Stimulated activated CD4-positive, alpha-beta T cell treated with anti-CD3 and anti-CD28 coated beads, Interleukin-4, amount 100 ng/mL, for 4 hours (primary cell): ENCODE data around the gene RBP5.

Experiments
- DNase-seq, 2 experiments: peaks; one replicate each; pipeline ENCODE4 v3.0.0-alpha.2; 2020

RBP5 gene

DNA sequence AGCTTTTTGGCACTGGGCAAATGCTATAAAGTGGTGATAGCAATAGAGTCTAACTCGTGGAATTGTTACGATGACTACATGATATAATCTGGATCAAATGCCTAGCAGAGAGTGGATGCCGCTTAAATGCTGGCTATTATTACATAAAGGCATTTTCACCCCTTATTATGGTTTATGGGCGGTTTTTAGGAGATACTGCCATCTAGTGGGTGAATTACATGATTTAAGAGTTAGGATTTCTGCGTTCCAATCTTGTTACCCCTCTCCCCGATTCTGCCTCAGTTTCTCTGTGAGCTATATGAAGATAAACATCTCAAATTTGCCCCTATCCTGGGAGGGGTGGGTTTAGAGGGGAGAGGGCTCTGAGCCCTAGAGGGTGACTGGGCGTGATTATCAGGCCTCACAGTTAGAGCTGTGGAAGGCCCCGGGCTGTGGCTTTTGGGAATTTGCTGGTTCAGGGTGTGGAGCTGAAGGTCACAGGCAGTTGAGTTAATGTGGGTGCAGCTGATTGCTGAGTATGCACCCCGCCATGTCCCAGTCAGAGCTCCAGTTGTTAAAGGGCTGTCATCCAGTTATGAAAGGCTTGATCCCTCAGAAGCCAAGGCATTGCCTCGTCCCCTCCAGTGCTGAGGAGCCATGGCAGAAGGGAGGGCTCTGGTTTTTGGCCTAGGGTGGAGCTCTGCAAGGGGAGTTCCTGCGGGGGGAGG, 15.9 kb upstream of the RBP5 start:
- no peak for DNase-seq

DNA sequence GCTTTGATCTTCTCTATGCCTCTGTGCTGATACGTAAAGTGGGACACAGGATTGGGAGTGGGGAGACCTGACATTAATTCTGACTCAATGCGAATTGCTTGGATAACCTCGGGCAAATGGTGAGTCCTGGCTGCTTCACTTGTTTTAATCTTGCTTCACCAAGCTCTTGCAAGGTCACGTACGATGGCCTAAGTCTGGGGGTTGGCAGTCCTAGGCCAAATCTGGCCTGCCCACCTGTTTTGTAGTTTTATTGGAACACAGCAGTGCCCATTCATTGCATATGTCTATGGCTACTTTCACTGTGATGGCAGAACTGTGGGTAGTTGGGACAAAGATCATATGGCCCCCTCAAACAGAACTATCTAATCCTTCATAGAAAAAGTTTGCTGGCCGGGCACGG, 14.9 kb upstream of the RBP5 start:
- DNase-seq: no peak

DNA sequence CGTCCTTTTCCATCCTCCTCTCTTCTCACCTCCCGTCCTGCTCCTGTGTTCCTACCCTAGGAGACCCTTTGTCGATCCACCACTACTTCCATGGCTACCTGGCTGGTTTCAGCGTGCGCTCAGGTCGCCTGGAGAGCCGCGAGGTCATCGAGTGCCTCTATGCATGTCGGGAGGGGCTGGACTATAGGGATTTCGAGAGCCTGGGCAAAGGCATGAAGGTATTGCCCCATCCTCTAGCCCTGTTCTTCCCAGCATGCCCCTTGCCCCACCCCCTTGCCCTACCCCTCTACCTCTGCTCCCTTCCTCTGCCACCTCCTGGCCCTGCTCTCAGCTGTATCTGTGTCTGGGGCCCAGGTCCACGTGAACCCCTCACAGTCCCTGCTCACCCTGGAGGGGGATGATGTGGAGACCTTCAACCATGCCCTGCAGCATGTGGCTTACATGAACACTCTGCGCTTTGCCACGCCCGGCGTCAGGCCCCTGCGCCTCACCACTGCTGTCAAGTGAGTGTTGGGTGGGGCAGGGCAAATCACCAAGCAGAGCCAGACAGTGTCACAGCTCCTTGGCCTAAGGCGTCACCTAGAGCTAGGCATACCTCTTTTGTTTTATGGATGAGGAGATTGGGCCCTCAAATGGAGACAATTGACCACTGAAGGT, 14.2 kb upstream of the RBP5 start:
- DNase-seq: no peak

DNA sequence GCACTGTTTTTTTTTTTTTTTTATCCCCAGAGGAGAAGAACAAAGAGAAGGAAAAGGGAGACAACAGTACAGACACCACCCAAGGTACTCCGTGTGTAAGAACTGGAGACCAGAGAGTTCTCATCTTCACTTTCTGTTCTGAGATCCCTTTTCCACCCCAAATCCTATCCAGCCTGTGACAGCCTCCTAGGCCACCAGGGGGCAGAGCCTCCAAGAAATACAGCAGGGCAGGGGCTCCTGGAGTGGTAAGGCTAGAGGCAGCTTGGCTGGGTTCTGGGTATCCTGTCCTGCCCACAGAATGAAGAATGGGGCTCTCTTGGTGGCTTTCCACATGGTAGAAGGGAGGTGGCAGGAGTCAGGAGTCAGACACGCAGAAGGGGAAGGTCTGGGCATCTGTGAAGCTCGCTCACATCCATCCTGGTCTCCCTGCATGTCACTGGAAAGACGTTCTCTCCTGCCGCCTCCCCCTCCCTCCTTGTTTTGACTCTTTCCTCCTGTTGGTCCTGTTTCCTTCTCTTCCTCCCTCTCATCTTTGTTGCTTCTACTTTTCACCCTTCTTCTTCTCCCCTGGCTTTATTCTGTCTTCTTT, 13.5 kb upstream of the RBP5 start:
- peak; percentile 41 to 52 for DNase-seq

DNA sequence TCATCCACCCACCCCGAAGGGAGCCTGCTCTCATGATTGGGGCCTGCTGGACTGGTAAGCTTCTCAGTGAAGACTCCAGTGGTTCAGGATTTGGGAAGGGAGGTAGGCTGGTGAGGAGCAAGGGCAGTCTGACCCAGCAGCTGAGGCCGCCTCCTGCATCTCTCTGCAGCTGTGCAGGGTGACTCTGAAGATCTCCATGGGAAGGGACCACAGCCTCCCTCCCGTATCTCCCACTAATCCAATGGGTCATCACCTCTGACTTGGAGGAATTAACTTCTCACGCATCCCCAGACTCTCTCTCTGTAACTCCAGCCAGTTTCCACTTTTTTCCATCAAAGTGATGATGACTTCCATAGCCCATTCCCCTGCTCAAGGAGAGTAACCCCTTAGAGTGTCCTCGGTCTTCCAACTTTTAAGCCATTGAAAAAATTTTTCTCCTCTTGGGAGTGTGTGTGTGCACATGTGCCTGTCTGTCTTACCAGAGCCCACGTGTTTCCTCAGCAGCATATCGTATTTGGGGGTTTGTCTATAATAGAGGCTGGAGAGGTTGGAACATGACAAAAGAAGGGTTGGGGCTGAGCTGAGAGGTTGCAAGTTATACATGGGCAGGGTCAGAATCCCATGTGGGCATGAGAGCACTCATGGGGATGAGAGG, 12.8 kb upstream of the RBP5 start:
- no peak for DNase-seq

DNA sequence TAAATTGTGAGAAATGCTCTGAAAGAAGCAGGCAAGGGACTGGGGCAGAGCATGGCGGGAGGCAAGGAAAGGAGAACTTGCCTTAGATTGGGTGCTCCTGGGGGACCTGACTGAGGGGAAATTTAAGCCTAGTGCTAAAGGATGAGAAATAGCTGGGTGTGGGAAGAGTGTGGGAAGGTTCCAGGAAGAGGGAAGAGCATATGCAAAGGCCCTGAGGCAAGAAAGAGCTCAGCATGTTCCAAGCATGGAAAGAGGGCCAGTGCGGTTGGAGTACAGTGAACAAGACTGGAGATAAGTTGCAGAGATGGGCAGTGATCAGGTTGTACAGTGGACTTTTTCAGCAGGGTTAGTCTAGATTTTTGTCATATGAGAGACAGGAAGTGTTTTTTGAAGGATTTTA, 10.5 kb upstream of the RBP5 start:
- no peak for DNase-seq

DNA sequence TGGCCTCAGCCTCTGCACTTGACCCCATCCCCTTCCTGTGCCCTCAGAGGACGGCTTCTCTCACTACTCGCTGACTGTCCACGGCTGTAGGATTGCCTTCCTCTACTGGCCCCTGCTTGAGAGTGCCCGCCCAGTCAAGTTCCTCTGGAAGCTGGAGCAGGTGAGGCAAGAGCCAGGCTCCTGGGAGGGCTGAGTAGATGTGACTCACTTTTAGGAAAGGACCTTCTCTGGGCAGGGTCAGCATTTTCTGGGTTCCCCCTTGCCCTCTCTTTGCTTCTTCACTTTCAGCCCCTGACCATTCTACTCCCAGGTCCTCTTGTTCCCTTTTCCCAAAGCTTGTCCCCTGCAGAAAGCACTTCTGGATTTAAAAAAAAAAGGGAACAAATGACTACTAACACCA, 9.2 kb upstream of the RBP5 start:
- DNase-seq: no peak

DNA sequence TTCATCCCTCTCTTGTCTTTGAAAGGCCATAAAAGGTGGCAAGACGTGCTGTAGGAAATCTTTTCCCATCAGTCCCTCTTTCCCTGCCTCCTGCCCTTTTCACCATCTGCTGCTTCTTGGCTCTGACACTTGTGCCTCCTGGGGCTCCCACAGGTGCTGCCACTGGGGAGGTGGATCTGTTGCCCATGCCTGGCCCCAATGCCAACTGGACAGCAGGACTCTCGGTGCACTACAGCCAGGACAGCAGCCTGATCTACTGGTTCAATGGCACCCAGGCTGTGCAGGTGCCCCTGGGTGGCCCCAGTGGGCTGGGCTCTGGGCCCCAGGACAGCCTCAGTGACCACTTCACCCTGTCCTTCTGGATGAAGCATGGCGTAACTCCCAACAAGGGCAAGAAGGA, 8.0 kb upstream of the RBP5 start:
- no peak for DNase-seq

DNA sequence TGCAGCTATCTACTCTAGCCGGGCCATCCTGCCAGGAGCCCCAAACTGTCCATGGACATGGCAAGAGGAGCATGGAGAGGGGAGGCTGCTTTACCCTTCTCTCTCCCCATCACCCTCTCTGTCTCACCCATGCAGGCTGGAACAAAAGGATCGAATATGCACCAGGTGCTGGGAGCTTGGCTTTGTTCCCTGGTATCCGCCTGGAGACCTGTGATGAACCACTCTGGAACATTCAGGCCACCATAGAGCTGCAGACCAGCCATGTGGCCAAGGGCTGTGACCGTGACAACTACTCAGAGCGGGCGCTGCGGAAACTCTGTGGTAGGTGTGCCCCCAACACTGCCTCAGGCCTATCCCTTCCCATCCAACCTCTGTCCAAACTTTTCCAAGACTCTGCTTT, 7.4 kb upstream of the RBP5 start:
- DNase-seq: no peak

DNA sequence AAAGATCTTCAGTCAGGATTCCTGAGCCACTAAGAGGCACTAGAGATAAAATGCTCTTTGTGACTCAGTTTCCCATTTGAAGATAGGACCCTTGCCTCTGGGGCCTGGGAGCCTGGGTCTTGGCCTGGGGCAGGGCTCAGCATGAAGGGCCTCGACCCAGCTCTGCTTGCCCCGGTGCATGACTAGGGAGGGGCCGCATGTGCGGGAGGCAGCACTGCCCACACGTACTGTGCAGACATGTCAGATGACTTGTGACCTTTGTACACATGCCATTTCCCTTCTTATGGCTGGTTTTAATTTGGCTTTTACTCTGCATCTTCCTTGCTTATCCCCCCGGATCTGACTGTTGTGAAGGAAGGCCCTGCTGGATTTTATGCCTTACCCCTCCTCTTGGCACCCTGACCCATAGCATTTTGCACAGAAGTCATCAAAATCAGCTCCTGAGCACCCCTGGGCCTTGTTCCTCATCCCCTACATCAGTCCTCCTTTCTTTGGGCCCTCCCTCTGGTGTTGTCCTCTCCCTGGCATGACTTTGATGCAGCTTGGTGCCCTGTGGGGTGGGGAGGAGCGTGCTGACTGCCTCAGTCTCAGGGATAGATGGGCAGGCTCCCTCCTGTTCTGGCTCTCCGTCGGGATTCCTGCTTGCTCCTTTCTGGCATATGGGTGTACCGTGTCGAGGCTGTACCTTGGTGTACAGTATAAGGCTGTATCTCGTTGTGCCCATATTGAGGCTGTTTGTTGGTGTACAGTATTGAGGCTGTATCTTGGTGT, 5.9 kb upstream of the RBP5 start:
- no peak for DNase-seq

DNA sequence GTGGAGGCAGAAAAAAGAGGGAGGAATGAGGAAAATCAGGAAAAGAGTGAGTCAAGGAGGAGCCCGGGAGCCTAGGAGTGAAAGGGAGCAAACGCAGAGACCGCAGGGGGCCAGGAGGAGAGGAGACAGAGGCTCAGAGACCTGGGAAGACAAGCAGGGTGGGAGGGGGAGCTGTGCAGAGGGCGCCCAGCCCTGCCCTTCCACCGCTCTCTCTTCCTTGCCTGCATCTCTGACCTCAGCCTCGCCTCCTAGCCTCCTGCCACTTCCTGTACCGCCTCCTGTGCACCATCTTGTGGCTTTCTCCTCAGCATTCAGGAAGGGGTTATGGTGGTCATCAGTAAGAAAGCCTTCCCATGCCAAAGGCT, 2.8 kb upstream of the RBP5 start:
- no peak for DNase-seq

DNA sequence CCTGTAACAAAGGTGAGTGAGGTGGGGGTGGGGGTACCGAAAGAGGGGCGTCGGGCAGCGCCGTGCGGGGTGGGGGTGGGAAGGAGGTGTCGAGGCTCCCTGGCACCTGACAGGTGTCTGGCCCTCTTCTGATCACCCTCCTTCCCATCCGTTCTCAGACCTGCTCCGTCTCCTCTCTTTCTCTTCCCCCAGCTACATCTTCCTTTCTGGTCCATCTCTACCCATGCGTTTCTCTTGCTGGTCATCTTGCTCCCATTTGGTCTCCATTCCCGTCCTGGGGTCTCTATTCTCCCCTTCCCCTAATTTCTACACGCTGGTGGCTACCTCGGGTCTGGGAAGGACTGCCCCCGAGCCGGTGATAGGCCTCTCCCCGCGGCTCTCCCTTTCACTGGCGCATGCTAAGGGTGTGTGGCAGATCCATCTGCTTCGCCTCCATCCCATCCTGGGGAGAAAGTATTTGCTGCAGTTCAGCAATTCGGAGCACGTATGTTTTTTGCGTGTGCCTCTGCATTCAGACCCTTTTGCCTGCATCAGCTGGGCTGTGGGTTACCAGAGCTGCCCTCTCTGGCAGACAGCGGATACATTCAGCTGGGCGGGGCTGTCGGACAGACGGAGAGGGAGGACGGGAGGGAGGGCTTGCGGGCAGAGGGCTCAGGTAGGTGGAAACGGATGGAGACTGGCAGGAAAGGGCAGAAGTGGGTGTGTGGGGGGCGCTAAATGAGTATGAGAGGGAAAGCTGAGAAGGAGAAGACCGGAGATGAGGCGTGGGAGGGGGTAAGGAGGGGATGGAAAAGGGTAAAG, 2.2 kb upstream of the RBP5 start:
- DNase-seq: peak; percentile 41 to 42

DNA sequence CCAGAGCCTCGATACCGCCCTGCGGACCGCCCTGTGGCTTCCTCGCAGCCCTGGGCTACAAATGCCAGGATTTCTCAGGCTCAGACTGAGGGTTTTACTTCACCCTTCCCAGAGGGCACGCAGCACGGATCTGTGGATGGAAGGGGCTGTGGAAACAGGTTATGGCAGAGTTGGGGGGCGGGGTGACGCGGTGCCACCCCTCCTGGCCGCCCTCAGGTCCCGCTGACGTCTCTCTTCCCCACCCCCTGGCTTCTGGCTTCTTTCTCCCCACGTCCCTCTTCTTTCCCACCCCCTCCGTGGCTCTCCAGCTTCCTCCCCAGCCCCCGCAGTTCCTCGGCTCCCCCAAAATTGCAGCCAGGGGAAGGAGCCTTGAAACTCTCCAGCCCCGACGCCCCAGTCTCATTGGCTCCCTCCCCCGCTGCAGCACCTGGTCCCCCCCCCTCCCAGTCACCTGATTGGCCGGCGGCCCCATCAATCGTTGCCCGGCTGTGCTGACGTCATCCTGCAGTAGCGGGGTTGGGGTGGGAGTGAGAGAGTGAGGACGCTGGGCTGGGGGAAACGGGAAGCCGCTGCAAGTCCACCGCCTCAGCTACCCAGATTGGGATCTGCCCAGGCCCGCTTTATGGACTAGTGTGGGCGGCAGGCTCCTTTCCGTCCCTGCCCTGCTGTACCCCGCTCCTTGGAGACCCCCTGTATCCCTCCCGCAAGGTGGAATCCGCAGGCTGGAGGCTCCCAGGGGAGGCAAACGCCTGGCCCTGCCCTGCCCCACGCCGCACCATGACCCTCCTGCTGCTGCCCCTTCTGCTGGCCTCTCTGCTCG, 1.4 kb upstream of the RBP5 start, which contains the start of gene CLSTN3:
Gene CLSTN3, plus strand, starts transcription at position 500 of the 820 bp plus-strand sequence. Its CDS starts 278 bp downstream, at position 778.
- peak; percentile 83 to 84 for DNase-seq

DNA sequence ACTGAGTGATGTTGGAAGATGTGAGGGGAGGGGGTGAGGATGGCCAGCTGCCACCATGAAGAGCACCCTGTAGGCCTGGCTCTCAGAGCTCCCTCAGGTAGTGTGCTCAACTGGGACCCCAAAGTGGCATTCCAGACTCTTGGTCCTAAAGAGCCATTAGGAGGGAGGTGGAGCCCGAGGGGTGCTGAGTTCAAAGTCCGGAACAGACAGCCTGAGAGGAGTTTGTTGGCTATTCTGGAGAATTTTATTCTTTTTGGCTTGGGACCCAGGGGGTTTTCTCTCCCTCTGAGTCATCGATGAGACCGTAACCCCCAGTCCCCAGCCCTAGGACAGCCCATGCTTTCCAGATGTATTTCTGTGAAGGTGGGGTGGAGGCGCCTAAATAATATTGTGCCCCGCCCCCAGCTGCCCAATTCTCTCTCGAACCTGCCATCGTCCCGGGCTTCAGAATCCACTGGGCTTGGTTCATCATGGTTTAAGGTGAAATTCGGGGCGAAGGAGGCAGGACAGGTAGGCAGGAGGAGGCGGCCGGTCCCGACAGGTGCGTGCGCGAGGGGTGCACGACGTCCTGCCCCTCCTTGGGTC, 690 bp upstream of the RBP5 start:
- no peak for DNase-seq

DNA sequence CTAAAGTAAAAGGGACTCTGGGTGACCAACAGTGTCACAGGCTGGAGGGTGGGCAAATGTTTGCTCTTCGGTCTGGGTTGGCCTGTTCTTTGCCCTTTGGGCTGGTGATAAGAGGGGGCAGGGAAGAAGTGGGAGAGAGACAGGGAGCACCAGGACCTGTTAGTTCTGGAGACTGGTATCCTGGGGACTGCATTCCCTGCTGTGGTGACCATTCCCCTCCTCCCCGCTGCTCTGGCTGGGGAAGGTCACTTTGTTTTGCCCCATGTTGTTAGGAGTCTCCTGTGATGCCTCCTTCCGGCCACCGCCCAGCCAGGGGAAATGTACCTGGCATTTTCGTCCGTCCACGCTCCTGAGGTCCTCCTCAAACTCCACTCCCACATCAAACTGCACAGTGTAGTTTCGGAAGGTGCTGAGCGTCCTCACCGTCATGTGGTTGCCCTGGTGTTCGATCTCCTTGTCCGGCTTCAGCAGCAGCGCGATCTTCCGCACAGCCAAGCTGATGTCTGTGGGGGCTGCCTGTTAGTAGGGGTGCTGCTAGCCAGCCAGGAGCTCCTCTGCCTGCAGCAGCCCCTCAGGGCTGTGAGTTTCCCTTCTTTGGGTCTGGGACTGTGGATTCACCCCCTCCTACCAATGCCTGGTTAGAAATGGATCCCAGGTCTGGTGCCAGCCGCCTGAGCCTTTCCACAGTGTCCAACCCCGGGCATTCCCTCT, 618 bp downstream of the RBP5 start:
- no peak for DNase-seq

DNA sequence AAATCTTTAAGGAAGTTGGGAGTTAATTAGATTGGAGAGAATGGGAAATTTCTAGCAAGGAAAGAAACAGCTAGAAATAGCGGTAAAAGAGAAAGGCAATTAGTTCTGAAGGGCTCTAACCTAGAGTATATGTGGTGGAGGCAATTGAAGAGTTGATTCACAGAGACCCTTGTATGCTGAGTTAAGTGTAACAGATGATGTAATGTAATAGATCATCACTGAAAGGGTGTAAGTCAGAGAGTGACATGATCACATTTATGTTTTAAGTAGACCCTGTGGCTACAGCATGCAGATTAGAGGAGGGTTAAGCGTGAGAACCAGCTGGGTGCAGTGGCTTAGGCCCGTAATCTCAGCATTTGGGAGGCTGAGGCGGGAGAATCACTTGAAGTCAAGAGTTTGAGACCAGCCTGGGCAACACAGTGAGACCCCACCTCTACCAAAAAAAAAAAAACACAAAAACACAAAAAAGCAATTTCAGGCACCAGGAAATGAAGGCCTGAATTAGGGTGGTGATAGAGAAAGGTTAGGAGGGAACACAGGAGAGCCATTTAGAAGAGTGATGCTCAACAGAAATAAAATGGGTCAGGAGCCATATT, 3.0 kb downstream of the RBP5 start:
- DNase-seq: no peak

DNA sequence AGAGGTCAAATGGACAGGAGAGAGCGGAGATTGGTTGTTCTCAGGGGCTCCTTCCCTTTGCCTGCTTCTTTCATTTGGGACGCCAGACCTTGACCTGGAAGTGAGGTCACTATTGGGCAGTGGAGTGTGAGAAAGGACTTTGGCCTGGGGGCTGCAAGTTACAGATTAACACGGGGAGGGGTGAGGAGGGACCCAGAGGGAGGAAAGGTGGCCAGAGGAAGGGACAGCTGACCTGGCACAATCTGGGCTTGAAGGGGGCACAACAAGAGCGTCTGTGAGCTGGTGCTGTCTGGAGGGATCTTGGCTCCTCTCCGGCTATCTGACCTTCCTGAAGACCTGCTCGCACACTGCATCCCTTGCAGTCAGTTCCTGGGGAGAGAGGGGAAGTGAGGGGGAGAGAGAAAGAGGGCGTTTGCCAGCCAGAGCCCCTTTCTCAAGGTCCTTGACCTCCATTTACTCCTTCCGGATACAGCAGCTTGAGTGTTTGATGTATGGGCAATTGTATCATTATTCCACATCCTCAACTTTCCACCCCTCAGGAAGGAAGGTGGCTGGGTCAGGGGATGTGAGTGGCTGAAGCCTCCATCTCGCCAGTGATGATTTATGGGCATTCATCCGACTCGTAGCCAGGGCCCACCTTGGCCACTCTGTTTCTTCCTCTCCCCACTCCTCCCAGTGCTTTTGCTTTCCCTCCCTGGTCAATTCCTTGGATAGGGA, 4.7 kb downstream of the RBP5 start:
- no peak for DNase-seq

DNA sequence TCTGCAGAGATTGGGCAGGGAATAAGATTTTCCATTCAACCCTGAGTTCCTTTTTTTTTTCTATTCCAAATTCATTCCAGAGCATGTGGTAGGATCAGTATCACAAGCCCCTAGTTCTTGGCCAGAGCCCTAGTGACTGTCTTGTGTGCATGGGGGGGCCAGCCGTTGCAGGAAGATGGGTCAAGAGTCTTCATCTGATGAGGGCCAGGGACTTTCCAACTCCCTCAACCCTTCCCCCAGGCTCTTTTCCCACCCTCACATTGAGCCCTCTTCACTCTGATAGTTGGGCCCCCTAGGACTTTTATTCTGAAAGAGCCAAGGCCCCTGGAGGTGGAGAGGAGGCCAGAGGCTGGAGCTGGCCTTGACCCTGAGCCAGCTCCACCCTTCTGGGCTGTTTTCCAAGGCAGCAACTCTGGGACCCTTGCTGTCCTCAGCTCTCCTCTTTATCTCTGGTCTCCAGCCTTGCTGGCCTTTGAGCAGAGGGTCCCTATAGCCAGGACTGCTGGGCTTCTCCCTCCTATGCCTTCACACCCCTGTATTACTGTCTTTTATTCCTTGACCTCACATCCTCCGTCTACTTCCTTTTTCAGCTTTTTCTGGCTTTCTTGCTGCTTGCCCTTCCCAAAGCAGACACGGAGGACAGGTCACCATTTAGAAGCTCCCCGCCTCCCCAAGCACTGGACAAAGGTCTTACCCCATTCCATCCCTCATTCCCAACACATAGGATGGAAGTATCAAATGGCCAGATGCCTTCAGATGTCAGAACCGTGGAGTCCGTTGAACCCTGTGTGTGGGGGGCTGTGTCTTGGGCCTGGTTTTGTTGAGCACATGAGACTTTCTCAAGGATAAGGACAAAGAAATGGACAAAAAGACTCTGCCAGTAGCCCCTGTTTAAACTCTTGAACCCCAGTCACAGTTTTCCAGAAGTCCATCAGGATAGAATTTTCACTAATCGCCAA, 5.6 kb downstream of the RBP5 start:
- no peak for DNase-seq
